ENCODE measurements around the gene NKX2-1. TPM values are rescaled to one million over a fixed set of nuclear protein-coding genes. Genes with fewer than 3 reads are reported as not detected.

NKX2-1 gene
- polyA plus RNA-seq, 1 donor (not counting 4 experiments of a cell fraction or from before 2014, with no cell fraction given) = not detected

- H3K9me1 ChIP-seq (ENCODE audit: control insufficient read depth, extremely low read depth, insufficient read depth, low read length) = no peaks in the 10 kb centered on the region
- DNase-seq (ENCODE audit: low read depth, low spot score) (no peak), FAIRE-seq (no peak)
- peaks cover 3% of the 10 kb centered on the region for H3K4me1 ChIP-seq (ENCODE audit: control insufficient read depth, extremely low read depth, insufficient read depth, low read length)
- no peak overlapping the region for H3K27ac ChIP-seq (ENCODE audit: control insufficient read depth, insufficient read depth, low read length)
- H3K4me3 ChIP-seq (ENCODE audit: control insufficient read depth in 2 of 3, extremely low read depth in 1 of 3, insufficient read depth in 2 of 3, low read depth in 1 of 3, low read length in 3 of 3) = no peak overlapping the region
- H3K79me2 ChIP-seq (ENCODE audit: control insufficient read depth, insufficient read depth, low read length) = no peaks in the 10 kb centered on the region
- no peak overlapping the region for H3K4me2 ChIP-seq (ENCODE audit: control insufficient read depth, extremely low read depth, insufficient read depth, low read depth, low read length)
- dilution Hi-C loops (cut with MboI; ENCODE audit: extremely low pct_ligation_motif_present, low sequenced_read_pairs) = no loop called here
- H4K20me1 ChIP-seq (ENCODE audit: control insufficient read depth, extremely low read depth, insufficient read depth, low read length) = peaks cover 5% of the 10 kb centered on the region
- peak; percentile 95 for TF ChIP-seq EZH2 (IDR thresholded peaks at IDR 0.05; ENCODE audit: low read length)
- no peak for TF ChIP-seq CTCF (optimal IDR thresholded peaks at IDR 0.05 in 1 of 3, IDR thresholded peaks at IDR 0.05 in 1 of 3, conservative IDR thresholded peaks at IDR 0.05 in 1 of 3; ENCODE audit: extremely low read depth in 1 of 3, insufficient read depth in 2 of 3, low read length in 3 of 3)
- no peaks in the 10 kb centered on the region for H3K9me3 ChIP-seq (ENCODE audit: control insufficient read depth, low read depth, low read length)
- H3K9ac ChIP-seq (ENCODE audit: control insufficient read depth, extremely low read depth, insufficient read depth, low read length) = no peak overlapping the region
- H3K36me3 ChIP-seq (ENCODE audit: control insufficient read depth in 2 of 2, extremely low read depth in 1 of 2, insufficient read depth in 2 of 2, low read length in 2 of 2) = no peaks in the 10 kb centered on the region
- no peak overlapping the region for H2AFZ ChIP-seq (ENCODE audit: control insufficient read depth, low read length)
- peaks cover 95% of the 10 kb centered on the region for H3K27me3 ChIP-seq (ENCODE audit: control insufficient read depth, extremely low read depth, insufficient read depth, low read length)
Measured at GRCh38 chr14:36514278-36515104, 5.5 kb downstream of the NKX2-1 start.

- H3K4me3 ChIP-seq (ENCODE audit: control insufficient read depth in 2 of 3, extremely low read depth in 1 of 3, insufficient read depth in 2 of 3, low read depth in 1 of 3, low read length in 3 of 3) = no peak overlapping the region
- DNase-seq (ENCODE audit: low read depth, low spot score) = no peak
- no peak for FAIRE-seq
Measured at GRCh38 chr14:36513451-36514277, 6.4 kb downstream of the NKX2-1 start.

More at GRCh38 chr14:36513451-36514277, 6.4 kb downstream of the NKX2-1 start:
- H3K27me3 ChIP-seq (ENCODE audit: control insufficient read depth, extremely low read depth, insufficient read depth, low read length) = peaks cover 95% of the 10 kb centered on the region
- H3K36me3 ChIP-seq (ENCODE audit: control insufficient read depth in 2 of 2, extremely low read depth in 1 of 2, insufficient read depth in 2 of 2, low read length in 2 of 2) = no peaks in the 10 kb centered on the region
- H3K9me1 ChIP-seq (ENCODE audit: control insufficient read depth, extremely low read depth, insufficient read depth, low read length) = no peaks in the 10 kb centered on the region
- TF ChIP-seq EZH2 (IDR thresholded peaks at IDR 0.05; ENCODE audit: low read length) = peak; percentile 96
- TF ChIP-seq CTCF (optimal IDR thresholded peaks at IDR 0.05 in 1 of 3, IDR thresholded peaks at IDR 0.05 in 1 of 3, conservative IDR thresholded peaks at IDR 0.05 in 1 of 3; ENCODE audit: extremely low read depth in 1 of 3, insufficient read depth in 2 of 3, low read length in 3 of 3) = no peak
- no peak overlapping the region for H3K27ac ChIP-seq (ENCODE audit: control insufficient read depth, insufficient read depth, low read length)
- no peaks in the 10 kb centered on the region for H3K4me1 ChIP-seq (ENCODE audit: control insufficient read depth, extremely low read depth, insufficient read depth, low read length)
- dilution Hi-C loops (cut with MboI; ENCODE audit: extremely low pct_ligation_motif_present, low sequenced_read_pairs) = no loop called here
- no peak overlapping the region for H3K4me2 ChIP-seq (ENCODE audit: control insufficient read depth, extremely low read depth, insufficient read depth, low read depth, low read length)
- H3K9me3 ChIP-seq (ENCODE audit: control insufficient read depth, low read depth, low read length) = no peaks in the 10 kb centered on the region
- no peak overlapping the region for H2AFZ ChIP-seq (ENCODE audit: control insufficient read depth, low read length)
- H3K79me2 ChIP-seq (ENCODE audit: control insufficient read depth, insufficient read depth, low read length) = no peaks in the 10 kb centered on the region
- no peak overlapping the region for H3K9ac ChIP-seq (ENCODE audit: control insufficient read depth, extremely low read depth, insufficient read depth, low read length)
- H4K20me1 ChIP-seq (ENCODE audit: control insufficient read depth, extremely low read depth, insufficient read depth, low read length) = peaks cover 5% of the 10 kb centered on the region
